IPS-NIHi7 (cell line): Measurements from ENCODE around the gene PAX1.

Experiments used
- DNase-seq: peaks from one replicate; pipeline ENCODE4 v3.0.0; 2012; ENCODE audit warnings: mixed read lengths; ENCODE audit errors: extremely low spot score

PAX1 gene

DNA sequence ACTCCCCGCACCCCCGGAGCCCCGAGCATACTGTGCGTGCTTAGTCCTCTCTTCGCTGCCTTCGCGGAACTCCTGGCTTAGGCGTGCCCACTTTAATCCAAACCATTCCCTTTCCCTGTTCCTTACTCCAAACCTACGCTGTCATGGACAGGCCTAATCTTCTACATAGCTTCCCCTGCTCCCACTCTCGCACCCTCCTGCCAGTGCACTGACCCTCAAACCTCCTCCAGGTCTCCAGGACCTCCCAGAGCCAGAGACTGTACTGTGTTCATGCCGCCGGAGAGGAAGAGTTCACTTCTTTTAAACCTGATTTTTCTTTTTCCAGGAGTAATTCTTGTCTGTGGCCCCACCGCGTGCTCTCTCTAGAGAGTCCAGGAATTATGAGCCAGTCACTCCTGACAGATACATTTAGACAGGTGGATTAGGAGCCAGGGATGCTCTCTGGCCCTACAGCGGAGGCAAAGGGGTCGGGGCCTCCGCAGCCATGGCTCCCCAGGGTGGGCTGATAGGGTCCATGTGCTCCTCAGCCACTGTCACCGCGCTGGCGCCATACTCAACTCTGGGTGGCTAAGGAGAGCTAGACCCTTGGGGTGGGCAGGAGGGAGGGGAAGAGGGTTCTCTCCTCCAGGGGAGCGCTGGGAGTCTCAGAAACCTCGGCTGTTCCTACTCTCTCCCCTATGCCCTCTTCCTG is 1.6 kb upstream of the PAX1 start:
- no peak for DNase-seq

DNA sequence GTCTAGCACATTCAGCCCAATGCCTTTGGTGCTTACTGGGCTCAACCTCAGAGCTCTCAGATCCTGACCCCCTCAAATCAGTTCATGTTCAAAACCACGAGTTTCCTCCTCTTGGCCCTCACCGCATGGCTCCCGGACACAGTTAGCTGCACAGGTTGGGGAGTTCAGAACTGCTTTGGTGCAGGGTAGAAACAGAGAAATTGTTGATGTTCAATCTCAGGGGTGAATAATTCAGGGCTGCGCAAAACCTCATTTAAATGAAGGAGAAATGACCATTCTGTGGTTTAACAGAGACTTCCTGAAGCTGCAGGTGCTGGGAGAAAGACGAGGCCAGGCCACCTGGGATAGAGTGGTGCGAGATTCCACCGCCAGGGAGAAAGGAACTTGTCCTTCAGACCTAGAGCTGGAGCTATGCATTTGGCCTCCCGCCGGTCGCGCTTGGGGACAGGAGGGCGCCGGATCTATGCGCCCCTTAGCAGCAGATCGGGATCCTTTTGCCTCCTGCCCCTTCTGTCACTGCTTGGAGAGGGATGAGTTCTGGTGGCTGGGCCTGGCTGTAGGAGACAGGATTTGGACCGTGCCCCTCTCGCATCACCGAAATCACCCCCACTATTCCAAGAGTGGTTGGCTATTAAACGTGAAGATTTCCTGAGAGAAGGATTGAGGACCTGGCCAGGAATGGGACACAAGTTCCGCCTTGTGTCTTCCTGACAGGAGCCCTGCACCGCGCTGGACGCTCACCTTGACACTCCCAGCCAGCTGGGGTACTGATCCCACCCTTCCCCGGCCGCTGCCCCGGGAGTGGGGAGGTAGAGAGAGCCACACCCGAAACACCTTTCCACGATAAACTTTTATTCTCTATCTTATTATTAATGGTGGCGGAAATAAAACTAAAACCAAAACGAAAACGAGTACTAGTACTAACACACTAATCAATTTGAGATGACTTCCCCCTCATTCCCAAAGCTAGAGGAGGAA is 767 bp upstream of the PAX1 start:
- no peak for DNase-seq

DNA sequence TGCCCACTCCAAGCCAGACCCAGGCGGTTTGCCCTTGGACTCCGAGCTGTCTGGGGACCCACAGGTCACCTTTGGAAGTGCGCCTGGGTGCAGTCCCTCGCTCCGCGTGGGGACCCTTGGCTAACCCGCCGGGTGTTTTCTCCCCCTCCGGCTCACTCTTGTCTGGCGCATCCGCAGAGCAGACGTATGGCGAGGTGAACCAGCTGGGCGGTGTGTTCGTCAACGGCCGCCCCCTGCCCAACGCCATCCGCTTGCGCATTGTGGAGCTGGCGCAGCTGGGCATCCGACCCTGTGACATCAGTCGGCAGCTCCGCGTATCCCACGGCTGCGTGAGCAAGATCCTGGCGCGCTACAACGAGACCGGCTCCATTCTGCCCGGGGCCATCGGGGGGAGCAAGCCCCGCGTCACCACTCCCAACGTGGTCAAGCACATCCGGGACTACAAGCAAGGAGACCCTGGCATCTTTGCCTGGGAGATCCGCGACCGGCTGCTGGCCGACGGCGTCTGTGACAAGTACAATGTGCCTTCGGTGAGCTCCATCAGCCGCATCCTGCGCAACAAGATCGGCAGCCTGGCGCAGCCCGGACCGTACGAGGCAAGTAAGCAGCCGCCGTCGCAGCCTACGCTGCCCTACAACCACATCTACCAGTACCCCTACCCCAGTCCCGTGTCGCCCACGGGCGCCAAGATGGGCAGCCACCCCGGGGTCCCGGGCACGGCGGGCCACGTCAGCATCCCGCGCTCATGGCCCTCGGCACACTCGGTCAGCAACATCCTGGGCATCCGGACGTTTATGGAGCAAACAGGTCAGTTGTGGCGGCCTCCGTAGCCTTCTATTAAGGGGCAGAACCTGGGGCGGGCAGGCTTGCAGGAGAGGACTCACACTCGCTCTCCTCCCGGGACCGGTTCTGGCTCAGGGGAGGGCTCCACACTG is 1.1 kb downstream of the PAX1 start:
- no peak for DNase-seq

DNA sequence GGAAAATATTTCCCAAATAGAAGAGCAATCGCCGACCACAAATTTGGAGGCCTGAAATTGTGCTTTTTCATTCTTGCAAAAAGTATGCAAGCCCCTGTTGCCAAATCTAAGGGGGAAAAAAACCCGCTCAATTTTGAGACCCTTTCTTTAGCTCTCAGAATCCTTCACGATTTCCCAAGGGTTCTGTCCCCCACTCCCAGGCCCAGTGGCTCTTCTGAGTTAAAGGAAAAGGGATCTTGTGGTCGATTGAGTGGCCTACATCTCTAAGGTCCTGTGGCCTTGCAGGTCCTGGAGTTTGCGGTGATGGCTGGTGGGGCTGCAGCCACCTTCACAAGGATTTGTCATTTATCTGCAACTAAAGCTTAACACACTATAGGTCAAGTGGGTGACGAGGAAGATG is 1.8 kb downstream of the PAX1 start:
- no peak for DNase-seq

DNA sequence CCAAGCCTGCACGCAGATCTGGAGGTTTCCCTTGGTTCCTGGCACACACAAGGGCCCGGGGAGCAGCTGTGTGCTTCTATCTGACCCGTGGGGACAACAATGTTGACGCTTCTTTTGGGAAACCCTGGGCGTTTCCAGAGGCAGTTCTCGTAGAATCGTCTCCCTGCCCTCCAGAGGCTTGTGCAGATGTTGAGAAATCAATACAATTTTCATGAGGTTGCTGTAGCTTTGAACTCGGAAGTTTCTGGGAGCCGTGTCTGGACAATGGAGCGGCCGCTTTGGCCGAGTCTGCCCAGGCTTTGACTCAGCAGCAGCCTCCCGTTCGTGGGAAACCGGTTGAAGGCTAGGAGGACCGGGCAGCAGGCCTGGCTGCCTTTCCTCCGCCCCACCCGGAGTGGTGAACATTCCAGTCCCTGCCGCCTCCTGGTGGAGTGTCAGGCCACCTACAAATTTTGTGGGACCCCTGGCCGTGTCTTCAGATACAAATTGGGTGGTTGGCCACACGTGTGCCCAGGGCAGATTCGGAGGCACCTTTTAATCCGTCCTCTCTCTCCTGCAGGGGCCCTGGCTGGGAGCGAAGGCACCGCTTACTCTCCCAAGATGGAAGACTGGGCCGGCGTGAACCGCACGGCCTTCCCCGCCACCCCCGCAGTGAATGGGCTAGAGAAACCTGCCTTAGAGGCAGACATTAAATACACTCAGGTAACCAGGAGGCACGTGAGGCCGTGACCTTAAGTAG is 2.7 kb downstream of the PAX1 start:
- no peak for DNase-seq

DNA sequence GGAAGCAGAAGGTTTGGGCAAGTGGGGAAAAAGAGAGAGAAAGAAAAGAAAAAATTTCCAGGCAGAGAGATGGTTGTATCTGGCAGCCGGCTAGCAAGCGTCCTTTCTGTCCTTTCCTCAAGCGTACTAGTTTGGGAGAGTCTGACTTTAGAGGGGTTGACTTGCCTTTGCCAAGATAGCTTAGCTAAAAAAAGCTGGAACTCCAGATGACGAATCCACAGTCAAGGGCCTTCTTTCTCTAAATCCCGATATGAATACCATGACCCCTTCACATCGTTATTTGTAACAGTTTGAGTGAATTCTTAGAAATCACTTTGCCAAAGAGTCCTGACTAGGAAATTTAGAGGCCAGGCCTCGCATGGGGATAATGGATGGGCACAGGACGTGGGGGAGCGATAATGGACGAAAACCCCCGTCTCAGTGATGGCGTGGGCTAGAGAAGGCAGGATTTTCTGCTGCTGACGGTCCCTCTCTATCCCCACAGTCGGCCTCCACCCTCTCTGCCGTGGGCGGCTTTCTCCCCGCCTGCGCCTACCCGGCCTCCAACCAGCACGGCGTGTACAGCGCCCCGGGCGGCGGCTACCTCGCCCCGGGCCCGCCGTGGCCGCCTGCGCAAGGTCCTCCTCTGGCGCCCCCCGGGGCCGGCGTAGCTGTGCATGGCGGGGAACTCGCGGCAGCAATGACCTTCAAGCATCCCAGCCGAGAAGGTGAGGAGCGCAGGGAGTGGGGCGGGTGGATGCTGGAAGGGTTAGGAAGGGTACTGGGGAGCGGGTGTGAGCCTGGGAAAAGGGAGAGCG is 3.5 kb downstream of the PAX1 start:
- no peak for DNase-seq

DNA sequence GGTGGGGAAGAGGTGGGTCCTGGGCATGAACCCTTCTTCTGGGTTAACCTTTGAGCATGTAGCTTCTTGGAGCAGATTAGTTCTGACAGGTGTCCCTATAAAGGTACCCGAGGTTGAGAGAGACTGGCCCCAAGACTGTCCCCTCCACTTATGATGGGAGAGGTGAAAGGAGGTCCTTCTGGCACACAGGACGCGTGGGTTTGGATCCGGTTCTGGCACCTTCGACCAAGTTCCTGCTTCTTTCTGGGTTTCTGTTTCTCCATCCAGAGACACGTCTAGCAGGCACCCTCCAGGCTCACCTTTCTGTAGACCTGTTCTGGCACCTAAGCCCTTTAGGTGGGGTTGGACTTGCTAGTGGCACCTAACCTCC is 4.1 kb downstream of the PAX1 start:
- DNase-seq, result no peak

DNA sequence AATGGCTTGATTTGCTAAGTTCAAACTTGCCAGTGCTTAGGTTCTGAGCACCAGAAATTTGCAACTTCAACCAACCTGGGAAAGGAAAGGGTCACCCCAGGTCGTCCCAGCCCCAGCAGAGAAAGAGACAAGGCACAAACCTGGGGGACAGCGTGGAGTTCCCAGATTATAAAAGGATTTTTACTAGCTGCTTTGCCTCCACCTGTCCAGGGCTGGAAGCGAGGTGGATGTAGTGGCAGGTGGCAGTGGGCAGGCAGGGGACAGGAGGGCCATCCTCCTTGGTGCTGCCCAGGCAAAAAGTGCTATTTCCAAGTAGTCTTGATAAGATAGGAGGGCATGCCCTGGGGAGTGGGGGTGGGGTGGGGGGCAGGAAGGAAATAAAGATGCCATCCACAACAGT is 4.9 kb downstream of the PAX1 start:
- no peak for DNase-seq

DNA sequence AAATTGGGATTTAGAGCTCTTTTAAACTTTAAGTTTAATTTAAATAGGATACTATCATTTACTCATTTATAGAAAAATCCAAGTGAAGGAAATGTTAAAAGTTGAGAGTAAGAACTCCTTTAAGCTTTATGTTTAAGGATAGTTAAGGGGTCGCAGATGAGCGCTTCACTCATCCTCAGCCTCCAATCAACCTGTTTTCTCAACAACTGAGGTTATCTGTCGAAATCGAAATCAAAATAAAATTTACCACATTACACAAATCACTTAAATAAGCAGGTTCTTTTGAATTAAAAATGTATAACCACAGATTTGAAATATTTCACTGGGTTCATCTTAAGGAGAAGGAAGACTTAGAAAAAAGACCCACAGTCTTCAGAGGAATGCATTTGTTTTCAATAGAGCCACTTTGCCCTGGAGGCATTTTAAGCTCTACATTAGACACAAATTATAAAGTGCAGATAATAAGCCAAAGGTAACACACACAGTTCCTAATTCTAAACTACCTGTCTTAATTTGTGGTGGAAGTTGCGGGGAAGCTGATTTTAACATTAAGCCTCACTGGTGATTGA is 5.5 kb downstream of the PAX1 start:
- DNase-seq, result no peak

DNA sequence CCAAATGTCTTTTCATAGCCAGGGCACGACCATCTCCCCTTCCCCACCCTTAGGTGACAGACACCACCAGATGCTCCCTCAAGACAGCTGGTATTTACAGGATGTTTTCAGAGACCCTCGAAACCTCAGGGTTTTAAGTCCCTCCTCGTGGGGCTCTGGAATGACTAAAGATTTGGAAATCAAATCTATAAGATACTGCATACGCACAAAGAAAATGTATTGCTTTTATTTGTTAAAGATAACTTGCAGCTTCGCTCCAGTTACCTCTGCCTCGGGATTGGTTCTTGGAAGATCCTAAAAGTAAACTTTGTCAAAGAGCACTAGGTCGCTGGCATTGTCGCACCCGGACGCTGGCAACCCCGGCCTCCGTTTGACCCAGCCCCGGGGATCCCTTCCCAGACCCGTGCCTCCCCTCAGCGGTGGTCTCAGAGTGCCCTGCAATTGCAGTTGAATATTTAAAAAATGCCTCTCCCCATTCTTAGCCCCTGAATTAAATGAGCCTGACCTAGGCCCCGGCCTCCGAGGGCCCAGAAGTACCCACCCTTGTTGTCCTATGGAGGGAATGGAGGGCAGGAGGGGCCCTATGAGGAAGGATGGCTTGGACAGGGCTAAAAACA is 7.1 kb downstream of the PAX1 start:
- DNase-seq, result no peak

DNA sequence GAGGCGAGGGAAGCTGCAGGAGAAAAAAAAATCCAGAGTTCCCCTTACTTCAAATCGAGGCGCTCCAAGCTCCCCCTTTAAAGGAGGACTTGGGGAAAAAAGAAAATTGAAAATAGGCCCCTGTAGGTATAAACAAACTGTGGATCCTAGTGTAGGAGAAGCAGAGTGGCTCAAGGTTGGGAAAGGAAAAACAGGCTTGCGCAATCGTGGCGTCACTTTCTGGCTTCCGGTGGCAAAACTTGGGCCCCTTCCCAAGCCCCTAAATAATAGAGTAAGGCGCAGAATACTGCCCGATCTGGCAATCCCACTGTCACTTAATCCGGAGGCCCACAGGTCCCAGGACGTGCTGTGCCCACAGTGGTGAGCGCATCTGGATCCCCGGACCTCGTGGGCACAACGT is 8.0 kb downstream of the PAX1 start:
- DNase-seq, result no peak

DNA sequence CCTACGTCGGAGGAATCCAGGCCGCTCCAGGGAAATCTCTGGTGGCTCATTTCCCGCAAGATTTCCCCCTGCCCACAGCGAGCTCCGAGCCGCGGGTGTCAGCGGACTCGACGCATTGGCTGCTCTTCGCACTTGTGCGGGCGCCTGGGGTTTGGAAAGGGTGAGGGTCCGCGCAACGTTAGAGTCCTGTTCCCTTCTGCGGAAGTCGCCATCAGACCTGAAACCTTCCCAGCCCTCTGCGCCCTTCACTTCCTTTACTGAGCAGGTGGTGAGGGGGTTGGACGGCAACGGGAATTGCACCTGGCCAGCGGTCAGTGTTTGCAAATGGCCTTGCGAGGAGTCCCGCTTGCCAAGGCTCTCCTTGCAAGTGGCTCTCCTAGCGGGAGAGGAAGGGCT is 8.4 kb downstream of the PAX1 start:
- DNase-seq, result no peak

DNA sequence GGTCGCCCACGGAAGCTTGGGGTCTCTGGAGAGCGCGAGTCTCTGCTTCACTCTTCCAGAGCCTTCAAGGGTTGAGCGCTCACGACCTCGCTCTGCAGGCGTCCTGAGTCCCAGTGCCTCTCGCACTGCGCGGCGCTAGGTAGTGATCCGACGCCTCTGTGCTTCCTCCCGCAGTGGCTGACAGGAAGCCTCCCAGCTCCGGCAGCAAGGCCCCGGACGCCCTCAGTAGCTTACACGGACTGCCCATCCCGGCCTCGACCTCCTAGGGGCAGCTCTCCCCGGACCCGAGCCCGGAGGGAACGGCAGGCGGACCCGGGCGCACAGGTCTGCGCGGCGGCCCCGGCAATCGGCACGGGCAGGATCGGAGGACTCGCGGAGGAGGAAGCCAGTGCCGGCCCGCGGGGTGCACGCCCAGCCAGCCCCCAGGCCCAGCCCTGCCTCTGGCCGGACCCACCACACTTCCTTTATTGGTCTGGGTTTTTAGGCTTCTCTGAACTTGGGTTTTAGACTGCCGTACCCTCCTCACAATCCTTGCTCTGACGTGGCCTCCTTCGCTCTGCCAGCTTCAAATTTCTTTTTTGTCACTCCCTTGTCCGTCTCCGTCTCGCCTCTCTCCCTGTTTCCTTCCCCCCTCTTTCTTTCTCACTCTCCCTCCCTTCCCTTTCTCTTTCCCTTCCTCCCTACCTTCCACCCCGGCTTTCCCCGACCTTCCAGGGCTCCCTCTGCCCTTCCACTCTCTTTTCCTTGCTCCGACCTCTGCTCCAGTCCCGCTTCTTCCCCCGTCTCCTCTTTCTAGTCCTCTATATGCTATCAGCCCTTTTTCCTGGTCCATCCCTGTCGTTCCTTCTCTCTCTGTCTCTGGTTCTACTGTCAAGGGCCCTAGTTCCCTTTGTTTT is 9.1 kb downstream of the PAX1 start:
- no peak for DNase-seq

DNA sequence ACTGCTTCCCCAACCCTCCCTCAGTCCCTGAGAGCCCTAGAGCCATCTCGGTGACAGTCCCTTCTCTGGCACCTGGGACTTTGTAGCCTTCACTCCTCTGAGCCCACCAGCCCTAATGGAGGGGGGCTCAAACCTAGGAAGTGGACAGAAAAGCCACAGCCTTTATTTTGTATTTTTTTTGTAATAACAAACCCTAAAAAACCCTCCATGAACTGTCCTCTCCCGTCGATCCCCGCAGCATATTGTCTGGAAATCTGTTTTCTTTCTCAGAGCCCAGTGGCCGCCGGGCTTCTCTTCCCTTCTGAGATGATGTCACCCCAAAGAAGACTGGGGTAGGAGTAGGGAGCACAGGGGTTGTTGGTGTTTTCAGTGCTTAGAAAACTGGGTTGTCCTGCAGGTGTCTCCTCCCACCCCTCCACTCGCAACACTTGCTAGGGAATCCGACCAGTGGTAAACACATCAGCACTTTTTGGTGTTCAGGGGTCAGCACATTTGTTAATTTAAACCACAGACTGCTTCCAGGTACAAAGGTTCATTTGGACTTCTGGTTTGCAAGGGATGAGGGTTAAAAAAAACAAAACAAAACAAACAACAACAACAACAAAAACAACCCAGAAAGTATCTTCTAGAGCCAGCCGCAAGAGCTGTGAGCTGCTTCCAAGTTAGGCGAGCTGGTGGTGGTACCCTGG is 9.9 kb downstream of the PAX1 start:
- DNase-seq, result no peak

DNA sequence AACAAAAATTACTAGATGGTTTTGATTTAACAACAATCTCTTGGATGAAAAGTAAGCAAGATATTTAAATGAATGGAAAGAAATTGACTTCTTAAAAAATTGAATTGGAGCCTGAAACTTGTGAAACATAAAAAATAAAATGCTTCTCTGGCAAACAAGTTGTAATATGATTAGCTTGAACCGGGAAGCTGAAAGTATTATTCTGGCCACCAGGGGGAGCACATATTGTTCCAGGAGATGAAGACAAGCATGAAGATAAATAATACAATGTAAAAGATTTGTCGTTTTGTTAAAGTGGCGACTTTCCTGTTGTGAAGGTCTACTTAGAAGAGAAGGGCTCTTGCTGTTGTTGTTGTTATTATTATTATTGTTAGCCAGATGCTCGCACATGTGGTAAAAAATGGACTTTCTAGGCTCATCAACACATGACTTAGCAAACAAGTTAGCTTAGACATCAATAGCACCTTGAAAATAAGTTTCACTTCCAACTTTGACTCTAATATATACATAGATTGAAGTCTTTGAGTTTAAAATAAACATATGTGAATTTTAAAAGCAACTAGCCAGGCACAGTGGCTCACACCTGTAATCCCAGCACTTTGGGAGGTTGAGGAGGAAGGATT is 14.2 kb downstream of the PAX1 start:
- no peak for DNase-seq

DNA sequence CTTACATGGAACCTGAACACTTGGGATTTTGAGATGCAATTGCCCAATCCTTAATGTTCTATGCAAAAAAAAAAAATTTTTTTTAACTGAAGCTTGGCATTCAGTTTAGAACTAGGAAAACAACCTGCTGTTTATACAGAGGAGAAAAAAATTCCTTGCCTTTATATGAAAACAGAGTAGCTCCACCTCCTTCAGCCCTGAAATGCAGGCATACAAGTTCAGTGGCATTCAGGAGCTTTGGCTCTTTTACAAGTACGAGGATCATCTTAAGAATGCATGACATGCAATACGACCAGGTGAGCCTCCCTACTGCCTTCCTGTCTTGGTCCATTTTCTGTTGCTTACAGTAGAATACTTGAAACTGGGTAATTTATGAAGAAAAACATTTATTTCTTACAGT is 20.4 kb downstream of the PAX1 start:
- DNase-seq, result no peak

DNA sequence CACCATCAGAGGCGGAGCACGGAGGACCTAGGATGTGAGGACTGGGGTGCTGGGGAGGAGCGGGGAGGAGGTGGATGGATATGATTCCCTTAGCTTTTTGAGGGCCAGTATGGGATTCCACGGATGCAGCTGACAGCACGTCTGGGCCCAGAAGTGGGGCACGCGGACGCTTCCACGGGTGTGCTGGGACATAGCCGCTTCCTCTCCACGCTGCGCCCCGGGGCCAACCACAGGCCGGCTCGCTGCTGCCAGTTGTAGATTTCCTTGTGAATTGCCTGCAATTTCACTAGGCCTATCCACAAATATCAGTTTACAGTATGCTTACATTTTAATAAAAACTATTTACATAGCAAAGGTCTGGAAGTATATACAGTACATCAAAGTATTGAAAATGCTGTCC is 23.9 kb downstream of the PAX1 start:
- DNase-seq, result no peak

DNA sequence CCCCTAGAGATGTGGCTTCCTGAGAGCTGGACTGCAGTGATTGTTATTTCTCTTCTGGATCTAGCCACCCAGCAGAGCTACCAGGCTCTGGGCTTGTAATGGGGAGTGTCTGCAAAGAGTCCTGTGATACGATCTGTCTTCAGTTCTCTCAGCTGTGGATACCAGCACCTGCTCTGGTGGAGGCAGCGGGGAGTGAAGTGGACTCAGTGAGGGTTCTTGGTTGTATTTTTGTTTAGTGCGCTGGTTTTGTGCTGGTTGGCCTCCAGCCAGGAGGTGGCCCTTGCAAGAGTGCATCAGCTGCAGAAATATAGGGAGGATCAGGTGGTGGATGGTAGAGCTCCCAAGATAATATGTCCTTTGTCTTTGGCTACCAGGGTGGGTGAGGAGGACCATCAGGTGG is 33.7 kb downstream of the PAX1 start:
- DNase-seq, result no peak
